HG03354 (cell line): ENCODE results near the gene DNASE2B.

Experiments
- ATAC-seq: cut with Tn5 transposase; IDR thresholded peaks from one replicate; pipeline ENCODE4 v1.9.1; 2021; ENCODE audit warnings: mild to moderate bottlenecking; ENCODE audit not compliant: unreplicated experiment, poor library complexity, severe bottlenecking

DNASE2B gene

DNA sequence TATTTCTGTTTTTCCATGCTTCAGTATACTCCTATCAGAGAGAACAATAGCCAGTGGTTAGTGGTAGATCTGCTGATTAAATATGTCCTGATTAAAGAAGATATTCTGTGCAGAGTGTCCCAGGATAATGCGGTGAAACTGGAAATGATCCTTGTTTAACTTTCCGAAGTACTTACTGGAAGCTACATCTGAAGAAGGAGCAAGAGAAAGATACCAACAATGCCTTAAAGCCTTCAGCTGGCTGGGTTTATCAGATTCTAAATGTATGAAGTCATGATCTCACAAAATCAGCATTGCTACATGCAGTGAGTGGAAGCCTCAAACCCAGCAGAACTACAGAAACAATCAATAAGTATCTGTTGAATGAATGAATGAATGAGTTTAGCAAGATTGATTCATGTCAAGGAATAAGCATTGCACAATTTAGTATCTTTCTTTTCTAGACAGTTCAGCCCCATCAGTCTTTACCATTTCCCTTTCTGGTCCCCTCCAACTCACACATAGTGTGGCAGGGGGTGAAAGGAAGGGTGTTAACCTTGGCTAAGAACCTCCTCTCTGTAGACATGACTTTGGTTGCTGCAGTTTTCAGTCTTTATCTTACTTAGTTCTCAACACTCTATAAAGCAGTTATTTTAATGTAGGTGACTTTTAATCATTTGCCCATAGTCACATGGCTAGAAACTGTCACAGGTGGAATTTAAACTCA, 24.7 kb upstream of the DNASE2B start:
- ATAC-seq: no peak

- no peak for ATAC-seq
Measured at GRCh38 chr1:84374991-84375696, 23.1 kb upstream of the DNASE2B start.

DNA sequence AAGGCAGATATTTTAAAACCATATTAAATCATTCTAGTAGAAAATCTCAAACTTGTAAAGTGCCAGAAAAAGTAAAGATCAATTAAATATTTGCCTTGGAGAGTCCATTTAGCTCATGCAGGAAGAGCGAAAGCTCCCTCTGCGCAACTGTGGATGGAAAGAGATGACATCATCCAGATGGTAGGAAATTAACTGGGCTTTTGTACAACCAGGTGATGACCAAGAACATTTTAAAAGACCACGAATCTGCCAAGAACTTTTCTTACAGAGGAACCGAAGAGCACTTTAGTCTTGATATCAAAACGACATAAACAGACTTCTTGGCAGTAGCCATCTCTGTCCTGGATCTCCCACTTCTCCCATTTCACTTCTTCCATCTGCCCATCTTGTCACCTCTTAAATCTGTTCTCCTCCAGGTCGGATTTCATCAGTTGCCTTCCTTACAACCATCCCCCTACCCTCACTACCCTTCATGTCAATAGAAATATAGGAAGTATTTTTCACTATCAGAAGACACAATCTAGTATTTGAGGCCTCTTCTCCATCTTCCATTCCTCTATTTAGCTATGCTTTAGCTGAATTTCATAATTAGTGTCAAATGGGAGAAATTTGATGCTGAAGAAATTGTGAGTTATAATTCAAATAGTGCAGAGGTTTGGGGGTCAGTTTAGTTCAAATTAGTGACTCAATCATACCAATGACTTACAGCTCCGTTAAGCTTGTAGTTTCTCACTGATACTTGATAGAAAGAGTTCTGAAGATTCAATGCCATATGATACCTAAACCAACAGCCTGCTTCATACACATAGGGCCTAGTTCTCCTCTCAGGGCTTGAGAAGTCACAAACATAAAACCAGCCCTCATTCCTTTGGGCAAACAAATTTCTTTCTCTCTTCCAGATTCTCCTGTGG, 22.0 kb upstream of the DNASE2B start:
- no peak for ATAC-seq

DNA sequence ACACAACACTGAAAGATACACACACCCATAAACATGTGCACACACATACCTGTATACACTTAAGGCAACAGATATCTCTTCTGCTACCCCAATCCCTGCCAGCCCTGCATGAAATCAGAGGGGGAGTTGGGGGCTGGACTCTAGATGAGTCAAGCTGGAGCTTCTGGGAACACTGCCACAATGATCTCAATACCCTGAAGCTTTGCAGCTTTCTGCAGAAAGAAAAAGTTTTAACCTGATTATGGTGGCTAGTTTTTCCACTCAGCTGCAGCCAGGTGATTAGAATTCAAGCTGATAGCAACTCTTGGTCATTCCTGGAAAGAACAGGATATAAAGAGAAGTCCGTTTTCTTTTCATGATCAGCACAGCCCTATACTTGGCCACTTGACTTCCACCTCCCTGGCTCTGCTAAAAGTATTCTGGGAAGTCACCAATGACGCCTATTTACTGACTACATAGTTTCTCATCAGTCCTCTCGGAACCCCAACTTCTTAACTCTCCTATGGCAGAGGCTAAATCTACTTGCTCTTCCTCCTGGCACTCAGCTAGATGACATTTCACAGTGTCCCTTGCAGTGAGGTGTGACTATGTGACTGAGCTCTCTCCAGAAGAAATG, 20.7 kb upstream of the DNASE2B start:
- no peak for ATAC-seq

GRCh38 chr1:84379138-84379916, 19.0 kb upstream of the DNASE2B start:
- ATAC-seq: no peak

DNA sequence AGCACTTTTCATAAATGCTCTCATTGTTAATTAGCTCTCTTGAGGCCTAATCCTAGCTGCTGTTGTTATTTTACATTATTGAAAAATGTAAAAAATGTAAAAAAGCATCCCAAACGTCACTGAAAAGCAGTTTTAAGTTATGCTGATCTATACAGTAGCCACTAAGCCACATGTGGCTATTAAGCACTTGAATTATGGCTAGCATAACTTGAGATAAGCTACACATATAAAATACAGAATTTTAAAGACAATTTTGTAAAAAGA, 18.4 kb upstream of the DNASE2B start:
- no peak for ATAC-seq

DNA sequence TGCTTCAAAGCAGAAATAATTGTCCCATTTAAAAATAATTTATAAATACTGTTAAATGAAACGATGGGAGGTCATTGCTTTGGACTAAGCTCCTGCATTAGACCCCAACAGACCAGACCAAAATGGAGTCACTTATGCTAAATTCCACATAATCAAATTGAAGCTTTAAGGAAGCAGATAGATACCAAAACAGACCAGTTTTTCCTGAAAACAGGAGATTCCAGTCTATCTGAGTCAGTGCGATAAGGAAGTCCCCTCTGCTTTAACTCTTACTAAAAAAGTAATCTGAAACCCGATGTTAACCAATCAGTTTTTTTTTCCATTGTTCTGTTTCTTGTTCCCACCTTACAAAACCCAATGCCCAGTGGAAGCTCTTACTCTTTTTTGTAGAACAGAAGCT, 16.2 kb upstream of the DNASE2B start:
- no peak for ATAC-seq

GRCh38 chr1:84385347-84385746, 12.9 kb upstream of the DNASE2B start:
- no peak for ATAC-seq

DNA sequence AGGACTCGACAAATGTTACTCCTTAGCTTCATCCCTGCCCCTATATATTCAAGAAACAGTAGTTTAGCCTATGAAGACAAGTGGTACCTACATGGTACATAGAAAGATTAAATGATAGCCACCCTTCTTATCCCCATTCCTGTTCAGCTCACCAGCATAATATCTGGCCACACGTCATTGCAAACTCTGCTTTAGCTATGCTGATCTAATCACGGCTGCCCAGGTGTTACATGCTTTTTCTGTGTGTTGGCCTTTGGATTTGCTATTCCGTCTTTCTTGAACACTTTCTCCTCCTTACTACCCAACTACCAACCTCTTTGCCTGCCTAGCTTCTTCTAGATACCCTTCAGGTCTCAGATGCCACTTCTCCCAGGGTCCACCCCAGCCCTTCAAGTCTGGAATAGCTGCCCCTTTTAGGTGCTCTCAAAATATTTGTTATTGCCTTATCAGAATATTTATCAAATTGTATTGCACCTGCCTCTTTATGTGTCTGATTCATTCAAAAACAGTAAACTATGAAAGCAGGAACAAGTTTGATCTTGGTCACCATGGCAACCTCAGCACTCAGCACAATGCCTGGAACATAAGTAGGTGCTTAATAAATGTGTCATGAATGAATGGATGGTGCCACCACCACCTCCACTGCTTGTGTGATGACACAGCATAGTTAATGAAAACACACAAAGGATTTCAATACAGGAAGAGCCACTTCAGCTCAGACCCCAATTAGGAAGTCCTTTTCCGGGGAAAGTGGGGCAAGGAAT, 11.4 kb upstream of the DNASE2B start:
- ATAC-seq: no peak

GRCh38 chr1:84387480-84388163, 10.7 kb upstream of the DNASE2B start:
- ATAC-seq: no peak

- no peak for ATAC-seq
Measured at GRCh38 chr1:84390226-84390625, 8.1 kb upstream of the DNASE2B start.

DNA sequence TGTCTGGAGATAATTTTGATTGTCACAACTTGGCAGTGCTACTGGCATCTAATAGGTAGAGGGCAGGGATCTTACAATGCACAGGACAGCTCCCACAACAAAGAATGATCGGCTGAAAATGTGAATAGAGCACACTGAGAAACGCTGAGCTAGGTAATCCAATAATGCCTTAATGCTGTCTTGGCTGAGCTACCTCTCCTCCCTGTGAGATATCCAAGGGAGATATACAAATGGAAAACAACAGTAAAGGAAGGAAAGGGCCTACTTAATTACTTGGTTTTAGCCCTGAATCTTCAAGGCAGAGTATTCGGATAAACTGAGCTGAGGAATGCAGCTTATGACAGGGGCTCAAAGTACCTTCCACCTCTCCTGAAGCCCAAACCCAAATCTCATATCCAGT, 2.9 kb downstream of the DNASE2B start:
- ATAC-seq: no peak

- no peak for ATAC-seq
Measured at GRCh38 chr1:84402060-84402459, 3.8 kb downstream of the DNASE2B start.

DNA sequence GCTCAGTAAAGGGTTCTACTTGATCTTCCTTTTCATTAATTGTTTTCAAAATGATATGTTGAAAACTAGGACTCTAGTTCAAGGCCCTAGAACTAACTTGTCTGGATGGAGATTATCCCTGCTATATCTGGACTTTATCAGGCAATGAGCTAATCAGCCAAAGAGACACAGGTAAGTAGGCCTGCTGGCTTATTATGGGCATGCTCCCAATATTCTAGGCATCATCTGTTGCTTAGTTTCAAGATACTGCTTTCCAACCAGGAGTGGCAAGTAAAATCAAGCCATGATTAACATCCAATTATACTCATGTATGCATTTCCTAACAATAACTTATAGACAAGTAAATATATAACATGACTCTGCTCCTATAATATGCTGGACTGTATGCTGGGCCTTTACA, 4.2 kb downstream of the DNASE2B start:
- no peak for ATAC-seq

DNA sequence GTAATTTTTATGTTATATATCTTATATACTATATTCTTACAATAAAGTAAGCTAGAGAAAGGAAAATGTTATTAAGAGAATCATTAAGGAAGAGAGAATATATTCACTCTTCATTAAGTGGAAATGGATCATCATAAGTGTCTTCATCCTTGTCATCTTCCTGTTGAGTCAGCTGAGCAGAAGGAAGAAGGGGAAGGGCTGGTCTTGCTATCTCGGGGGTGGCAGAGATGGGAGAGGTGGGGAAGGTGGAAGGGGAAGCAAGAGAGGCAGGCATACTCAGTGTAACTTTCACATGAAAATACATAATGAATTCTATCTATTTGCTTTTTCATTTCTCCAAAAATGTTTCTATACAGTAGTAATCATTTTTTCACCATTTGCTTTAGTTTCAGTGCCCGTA, 5.1 kb downstream of the DNASE2B start:
- ATAC-seq: no peak

DNA sequence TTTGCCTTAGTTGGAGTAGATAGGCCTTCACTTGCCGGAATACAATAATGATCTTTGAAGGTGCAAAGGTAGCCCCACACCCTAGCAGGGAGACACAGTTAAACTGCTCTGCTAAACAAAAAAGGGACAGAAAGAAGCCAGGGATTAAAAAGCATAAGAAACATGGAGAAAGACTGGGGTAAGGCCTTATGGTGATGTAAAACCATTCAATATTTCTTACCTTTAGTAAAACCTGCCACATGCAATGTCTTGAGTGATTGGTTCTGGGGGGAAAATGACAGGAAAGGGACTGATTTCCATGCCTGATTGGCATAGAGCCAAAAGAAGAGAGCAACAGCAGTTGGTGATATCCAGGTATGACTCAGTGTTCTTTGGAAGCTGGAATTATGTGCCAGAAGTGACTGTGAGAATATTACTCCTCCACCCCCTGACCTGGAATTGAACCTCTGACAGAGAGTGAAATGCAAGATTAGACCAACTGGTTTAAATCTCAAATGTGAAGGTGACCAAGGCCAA, 8.1 kb downstream of the DNASE2B start:
- no peak for ATAC-seq

DNA sequence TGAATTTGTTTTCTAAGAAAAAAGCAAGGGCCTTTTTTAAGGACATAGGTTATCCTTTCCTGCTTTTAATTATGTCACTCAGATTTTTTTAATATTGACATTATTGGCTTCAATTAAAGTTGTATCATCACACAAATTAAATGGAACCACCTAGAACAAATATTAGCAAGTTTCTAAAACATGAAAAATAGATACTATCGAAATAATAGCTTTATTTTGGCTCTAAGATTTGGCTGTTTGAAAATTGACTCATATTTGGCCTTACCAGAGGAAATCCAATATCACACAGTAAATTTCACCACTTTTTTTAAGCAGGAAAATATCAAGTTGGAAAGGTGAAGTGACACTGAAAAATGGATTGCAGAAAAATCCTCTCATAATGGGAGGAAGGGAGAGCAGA, 9.2 kb downstream of the DNASE2B start:
- no peak for ATAC-seq

DNA sequence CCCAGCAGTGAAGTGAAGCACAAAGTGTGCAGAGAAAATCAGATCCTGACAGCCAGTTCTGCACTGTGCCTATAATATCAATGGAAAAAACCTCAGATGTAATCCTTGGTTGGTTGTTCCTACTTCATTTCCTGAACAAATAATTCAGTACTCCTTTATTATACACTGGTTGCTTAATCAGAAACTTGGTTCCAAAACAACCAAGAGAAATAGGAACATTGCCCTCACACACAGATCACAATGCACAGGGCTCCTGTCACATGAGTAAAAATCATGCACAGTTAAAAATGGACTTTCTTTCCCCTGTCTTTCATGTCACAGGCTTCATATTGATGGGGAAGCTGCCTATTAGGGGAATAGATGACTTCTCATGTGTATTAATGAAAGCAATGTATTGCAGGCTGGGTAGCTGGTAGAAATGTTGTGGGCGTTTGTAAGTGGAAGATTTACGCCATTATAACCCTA, 9.7 kb downstream of the DNASE2B start:
- no peak for ATAC-seq
